HG03280 (cell line): ENCODE results near the gene ROR2.

ENCODE experiments used
- ATAC-seq: cut with Tn5 transposase; IDR thresholded peaks from one replicate; pipeline ENCODE4 v1.9.1; 2021; ENCODE audit warnings: mild to moderate bottlenecking, moderate library complexity; ENCODE audit not compliant: unreplicated experiment

The ROR2 gene

GRCh38 chr9:91782708-91783214 lies 167.3 kb downstream of the ROR2 start:
- no peak for ATAC-seq

- ATAC-seq: no peak
Measured at GRCh38 chr9:91781906-91782305, 168.1 kb downstream of the ROR2 start.

- ATAC-seq: no peak
Measured at GRCh38 chr9:91781116-91781515, 168.9 kb downstream of the ROR2 start.

- no peak for ATAC-seq
Measured at GRCh38 chr9:91778031-91778430, 172.0 kb downstream of the ROR2 start.

GRCh38 chr9:91777292-91777830 lies 172.7 kb downstream of the ROR2 start:
- no peak for ATAC-seq

- no peak for ATAC-seq
Measured at GRCh38 chr9:91776409-91777291, 173.4 kb downstream of the ROR2 start.

- ATAC-seq: no peak
Measured at GRCh38 chr9:91775708-91776028, 174.4 kb downstream of the ROR2 start.

DNA sequence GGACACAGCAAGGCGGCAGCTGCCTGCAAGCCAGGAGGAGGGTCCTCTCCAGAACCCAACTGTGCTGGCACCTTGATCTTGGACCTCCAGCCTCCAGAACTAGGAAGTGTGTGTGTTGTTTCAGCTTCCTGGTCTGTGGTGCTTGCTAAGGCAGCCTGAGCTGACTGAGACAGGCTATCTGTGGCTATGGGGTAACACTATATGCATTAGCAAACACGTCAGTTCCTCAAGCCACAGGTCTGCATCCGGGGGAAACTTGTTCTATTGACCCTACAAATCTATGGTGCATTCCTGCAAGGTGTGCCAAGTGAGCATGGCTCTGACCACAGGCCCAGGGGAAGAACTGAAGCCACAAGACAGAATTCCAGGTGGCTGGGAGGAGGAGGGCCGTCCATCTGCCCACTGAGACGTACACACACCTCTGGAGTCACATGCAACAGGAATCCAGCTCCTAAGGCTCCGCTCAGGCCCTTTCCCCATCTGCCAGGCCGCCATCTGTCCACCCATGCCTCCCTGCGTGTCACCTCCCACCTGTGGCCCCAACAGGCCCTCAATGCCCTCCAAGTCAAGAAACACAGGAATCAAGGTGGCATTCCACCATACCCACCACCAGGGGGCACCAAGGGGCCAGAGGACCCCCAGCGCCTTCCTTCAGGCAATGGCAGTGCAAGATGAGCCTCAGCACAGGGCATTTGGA lies 174.9 kb downstream of the ROR2 start:
- no peak for ATAC-seq

GRCh38 chr9:91773156-91773555 lies 176.9 kb downstream of the ROR2 start:
- no peak for ATAC-seq

DNA sequence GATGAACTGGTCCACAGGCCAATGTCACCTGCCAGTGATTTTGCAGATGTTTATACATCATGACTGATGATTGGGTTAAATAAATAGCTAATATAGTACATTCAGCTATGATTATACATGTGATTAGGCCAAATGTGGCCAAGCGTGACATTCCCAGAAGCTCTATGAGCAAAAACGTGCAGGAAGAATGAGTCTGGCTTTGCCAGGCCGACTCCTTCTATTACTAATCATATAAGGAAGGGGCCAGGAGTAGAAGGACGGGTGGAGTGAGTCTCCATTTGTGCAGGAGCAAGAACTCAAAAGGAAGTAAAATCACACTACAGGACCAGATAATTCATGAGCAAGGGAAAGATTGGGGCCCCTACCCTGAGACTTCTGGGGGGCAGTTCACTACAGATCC lies 178.2 kb downstream of the ROR2 start:
- ATAC-seq: no peak

DNA sequence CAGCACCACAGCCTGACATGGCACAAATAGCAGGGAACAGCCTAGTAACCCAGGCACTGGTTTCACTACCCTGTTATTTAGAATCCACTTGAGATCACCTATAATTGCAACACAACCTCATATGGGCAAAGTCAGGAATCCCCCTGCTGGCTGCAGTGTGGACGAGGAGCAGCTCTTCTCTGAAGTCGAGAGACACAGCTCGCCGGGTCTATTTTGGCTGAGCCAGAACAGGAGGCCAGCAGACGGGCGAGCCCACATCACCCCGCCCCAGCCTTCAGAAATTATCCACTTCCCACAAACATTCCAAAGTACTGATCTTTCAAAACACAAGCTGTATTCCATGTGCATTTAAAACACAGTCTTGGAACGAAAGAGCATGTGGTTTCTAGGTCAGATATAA lies 179.0 kb downstream of the ROR2 start:
- ATAC-seq: no peak

DNA sequence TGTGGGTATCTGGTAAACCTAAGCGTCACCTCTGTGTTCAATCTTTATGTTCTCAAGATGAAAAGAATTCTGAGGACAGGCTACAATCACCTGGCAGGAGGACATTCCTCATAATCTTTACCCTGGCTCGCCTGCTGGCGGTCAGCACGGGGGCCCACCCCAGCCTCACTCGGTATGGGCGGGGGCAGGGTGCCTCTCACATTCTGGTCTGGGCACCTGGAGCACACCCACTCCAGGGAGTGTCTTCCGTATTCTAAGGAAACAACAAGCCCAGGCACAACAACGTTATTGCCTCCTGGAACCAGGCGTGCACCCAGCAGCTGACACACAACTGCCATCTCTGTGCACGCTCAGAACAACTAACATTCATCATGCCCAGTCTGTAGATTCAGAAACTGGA lies 179.8 kb downstream of the ROR2 start:
- ATAC-seq: no peak

GRCh38 chr9:91768977-91769916 lies 180.8 kb downstream of the ROR2 start:
- ATAC-seq: no peak

GRCh38 chr9:91768507-91768906 lies 181.5 kb downstream of the ROR2 start:
- no peak for ATAC-seq

- no peak for ATAC-seq
Measured at GRCh38 chr9:91766315-91767069, 183.5 kb downstream of the ROR2 start.

DNA sequence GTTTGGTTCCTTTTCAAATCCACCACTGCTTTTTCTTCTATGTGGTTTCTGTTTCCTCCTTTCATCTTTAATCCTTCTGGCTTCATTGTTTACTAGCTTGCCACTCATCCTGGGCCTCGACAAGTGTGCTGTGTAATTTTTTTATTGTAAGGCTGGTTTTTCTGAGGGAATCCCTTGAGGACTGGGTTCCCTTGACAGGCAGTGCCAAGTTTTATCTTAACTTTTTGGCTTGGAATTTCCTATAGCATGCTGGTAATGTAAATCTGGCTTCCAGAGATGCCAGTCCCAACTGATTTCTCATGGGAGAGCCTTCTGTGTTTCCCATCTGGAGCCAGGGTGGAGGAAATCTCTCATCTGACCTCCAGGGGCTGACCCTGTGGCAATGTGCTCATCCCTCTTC lies 184.7 kb downstream of the ROR2 start:
- no peak for ATAC-seq

DNA sequence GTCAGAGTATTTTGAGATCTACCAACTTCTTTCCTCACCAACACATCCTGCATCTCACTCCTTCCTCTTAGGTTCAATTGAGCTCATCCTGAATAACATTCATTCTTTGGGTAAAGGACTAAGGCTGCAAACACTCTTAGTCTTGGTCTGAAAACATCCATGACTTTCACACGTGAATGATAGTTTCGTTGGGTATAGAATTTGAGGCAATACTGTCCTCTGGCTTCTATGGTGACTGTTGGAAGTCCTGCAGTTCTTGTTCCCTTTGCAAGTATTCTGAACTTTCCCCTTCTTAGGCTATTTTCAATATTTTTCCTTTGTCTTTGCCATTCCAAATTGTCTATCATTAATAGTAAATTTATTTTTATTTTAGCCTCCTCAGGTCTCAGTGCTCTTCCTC lies 185.4 kb downstream of the ROR2 start:
- no peak for ATAC-seq

- ATAC-seq: no peak
Measured at GRCh38 chr9:91761362-91761761, 188.7 kb downstream of the ROR2 start.

DNA sequence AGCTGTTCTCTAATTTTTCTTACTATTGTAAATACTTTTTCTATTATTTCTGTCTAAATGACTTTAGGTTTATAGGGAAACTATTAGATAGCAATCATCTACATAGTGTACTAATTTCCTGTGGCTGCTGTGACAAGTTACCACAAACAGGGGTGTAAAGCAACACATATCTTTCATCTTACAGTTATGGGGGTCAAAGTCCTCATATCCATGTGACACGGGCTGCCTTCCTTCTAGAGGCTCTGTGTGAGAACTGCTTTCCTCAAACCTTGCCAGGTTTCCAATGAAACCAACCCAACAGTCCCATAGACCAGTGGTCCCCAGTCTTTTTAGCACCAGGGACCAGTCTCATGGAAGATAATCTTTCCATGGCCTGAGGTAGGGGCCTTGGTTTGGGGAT lies 189.1 kb downstream of the ROR2 start:
- no peak for ATAC-seq

DNA sequence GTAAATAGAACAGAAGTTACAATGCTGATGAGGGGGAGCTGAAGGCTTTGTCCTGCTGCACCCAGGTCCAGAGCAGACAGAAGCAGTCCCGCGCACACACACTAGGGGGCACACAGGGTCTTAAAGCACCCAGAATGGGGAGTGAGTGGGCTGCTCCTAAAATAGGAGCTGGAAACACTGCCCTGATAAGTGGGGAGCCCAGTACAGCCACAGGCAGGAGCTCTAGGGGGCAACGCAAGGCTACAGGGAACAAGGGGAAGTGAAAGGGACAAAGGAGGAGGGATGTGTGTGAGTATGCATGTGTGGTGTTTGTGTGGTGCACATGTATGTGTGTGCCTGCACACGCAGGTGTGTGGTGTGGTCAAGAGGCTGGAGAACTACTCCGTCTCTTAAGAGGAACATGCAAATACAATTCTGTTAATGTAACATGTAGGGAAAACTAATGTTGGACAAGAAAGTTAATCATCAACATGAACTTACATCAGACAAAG lies 191.5 kb downstream of the ROR2 start:
- no peak for ATAC-seq
